ENCODE results near the gene ZDHHC14. TPM values are rescaled to one million over a fixed set of nuclear protein-coding genes. Genes with fewer than 3 reads are reported as not detected.

ZDHHC14 gene
- total RNA-seq, 4 donors from 2014 or later, result 7.1 to 11.4 (median 9.8) TPM

DNA sequence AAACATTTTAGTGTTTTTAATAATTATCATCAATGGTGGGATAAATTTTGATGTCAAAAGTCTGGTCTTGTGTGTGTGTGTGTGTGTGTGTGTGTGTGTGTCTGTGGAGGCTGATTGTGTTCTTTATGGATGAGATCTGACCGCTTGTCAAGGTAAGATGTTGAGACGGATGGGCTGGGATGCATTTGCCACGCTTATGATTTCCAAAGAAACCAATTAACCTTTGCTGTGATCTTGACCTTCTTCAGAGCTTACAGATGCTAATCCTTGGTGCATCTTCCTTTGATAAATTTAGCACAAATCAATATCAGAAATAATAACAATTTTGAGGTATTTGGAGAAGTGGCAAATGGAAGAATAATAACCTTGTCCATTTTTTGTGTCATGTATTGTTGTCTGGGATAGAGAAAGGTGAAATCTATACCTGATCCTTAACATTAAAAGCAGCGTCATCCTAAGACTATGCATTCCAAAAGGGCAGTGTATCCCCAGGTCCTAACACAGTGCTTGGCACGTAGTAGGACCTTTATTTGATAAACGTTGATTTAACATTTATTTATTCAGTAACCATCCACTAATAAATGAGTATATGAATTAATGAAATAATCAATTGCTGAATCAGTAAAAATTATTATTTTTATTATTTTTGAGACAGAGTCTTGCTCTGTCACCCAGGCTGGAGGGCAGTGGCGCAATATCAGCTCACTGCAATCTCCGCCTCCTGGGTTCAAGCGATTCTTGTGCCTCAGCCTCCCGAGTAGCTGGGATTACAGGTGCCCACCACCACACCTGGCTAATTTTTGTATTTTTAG lies 70.1 kb downstream of the ZDHHC14 start:
- H3K4me3 ChIP-seq, result no peak overlapping the region
- 86% methylated on average over 10 of the region's 10 CpGs for WGBS
- intact Hi-C loops (cut with DNase I), result no loop called here
- H3K36me3 ChIP-seq, result no peaks in the 10 kb centered on the region
- TF ChIP-seq POLR2AphosphoS5 (IDR thresholded peaks at IDR 0.05), result no peak
- TF ChIP-seq, protein P1, sequence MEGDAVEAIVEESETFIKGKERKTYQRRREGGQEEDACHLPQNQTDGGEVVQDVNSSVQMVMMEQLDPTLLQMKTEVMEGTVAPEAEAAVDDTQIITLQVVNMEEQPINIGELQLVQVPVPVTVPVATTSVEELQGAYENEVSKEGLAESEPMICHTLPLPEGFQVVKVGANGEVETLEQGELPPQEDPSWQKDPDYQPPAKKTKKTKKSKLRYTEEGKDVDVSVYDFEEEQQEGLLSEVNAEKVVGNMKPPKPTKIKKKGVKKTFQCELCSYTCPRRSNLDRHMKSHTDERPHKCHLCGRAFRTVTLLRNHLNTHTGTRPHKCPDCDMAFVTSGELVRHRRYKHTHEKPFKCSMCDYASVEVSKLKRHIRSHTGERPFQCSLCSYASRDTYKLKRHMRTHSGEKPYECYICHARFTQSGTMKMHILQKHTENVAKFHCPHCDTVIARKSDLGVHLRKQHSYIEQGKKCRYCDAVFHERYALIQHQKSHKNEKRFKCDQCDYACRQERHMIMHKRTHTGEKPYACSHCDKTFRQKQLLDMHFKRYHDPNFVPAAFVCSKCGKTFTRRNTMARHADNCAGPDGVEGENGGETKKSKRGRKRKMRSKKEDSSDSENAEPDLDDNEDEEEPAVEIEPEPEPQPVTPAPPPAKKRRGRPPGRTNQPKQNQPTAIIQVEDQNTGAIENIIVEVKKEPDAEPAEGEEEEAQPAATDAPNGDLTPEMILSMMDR (IDR thresholded peaks at IDR 0.05), result no peak
- no peak for TF ChIP-seq POLR2A (IDR thresholded peaks at IDR 0.05; ENCODE audit: low read depth)
- no peak for TF ChIP-seq EP300 (IDR thresholded peaks at IDR 0.05)
- no peak for DNase-seq (ENCODE audit: extremely low spot score)
- no peak overlapping the region for H3K27ac ChIP-seq (replicated peaks in 1 of 4)
- H3K27me3 ChIP-seq, result no peaks in the 10 kb centered on the region
- H3K4me1 ChIP-seq, result peaks cover 0 to 2% (median 0%) of the 10 kb centered on the region in 4 donors
- H3K9me3 ChIP-seq, result no peaks in the 10 kb centered on the region

DNA sequence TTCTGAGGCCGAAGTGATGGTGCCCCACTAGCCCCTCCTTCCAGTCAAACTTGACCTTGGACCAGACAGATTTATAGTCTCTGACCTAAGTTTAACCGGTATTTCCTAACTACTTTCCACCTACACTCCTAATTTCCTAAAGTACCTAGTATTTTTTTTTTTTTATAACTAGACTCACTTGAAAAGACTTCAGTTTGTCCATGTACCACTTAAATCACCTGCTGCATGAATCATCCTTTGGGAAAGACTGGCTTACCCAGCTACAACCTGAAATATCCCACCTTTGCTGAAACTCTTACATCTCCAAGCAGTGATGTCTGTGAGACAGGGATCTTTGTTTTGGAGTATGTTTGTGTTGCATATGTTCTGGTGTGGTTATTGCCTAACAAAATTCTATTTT lies 71.1 kb downstream of the ZDHHC14 start:
- no peak overlapping the region for H3K27ac ChIP-seq (replicated peaks in 1 of 4)
- TF ChIP-seq, protein P1 (IDR thresholded peaks at IDR 0.05), result no peak
- TF ChIP-seq EP300 (IDR thresholded peaks at IDR 0.05), result no peak
- TF ChIP-seq POLR2AphosphoS5 (IDR thresholded peaks at IDR 0.05), result no peak
- no peak for TF ChIP-seq POLR2A (IDR thresholded peaks at IDR 0.05; ENCODE audit: low read depth)
- no peak overlapping the region for H3K4me3 ChIP-seq
- no peaks in the 10 kb centered on the region for H3K27me3 ChIP-seq
- 87% methylated on average over 2 of the region's 2 CpGs for WGBS
- intact Hi-C loops (cut with DNase I), result no loop called here
- H3K36me3 ChIP-seq, result no peaks in the 10 kb centered on the region
- no peaks in the 10 kb centered on the region for H3K4me1 ChIP-seq
- DNase-seq (ENCODE audit: extremely low spot score), result no peak
- no peaks in the 10 kb centered on the region for H3K9me3 ChIP-seq

DNA sequence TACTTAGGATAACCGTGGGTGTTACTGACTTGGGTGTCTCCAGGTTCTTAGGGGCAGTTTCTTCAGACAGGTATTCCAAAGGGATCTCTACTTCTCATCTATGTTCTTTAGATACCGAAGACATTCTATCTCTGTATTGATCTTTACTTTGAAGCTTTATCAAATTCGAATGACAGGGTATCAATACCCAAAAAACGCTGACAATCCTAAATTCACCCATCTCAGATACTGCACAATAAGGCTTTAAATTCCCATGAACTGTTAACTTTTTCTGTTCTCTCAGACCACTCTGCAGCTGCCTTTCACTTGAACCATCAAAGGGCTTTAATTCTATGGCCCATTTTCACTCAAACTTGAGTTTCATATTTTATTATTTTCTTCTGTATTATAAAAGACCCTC lies 72.1 kb downstream of the ZDHHC14 start:
- no peak for DNase-seq (ENCODE audit: extremely low spot score)
- Histone ChIP-seq H3K9me3 (no peaks in the 10 kb centered on the region), H3K4me1 (no peaks in the 10 kb centered on the region), H3K27ac (replicated peaks in 1 of 4) (no peak overlapping the region), H3K4me3 (no peak overlapping the region), H3K36me3 (no peaks in the 10 kb centered on the region), H3K27me3 (no peaks in the 10 kb centered on the region)
- WGBS, result 73% methylated on average over 4 of the region's 4 CpGs
- TF ChIP-seq, protein P1 (IDR thresholded peaks at IDR 0.05), result no peak
- TF ChIP-seq POLR2AphosphoS5 (IDR thresholded peaks at IDR 0.05), result no peak
- no peak for TF ChIP-seq EP300 (IDR thresholded peaks at IDR 0.05)
- no peak for TF ChIP-seq POLR2A (IDR thresholded peaks at IDR 0.05; ENCODE audit: low read depth)
- intact Hi-C loops (cut with DNase I), result no loop called here

DNA sequence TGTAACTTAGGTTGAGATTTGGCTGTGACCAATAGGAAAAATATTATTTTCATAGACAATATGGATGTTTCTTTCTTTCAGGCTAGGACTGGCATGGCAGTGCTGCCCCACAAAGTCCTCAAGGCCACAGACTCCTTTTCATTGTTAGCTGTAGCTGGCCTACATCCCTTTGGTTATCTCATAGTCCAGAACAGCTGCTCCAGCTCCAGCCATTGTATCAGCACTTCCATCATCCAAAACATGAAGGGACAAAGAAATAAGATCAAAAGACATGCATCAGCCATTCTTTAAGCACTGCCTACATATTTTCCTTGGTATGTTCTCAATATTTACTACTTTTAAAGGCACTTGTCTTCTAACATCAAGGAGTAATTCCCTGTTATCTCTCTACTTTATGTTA lies 73.0 kb downstream of the ZDHHC14 start:
- intact Hi-C loops (cut with DNase I), result no loop called here
- Histone ChIP-seq H3K36me3 (no peaks in the 10 kb centered on the region), H3K27ac (replicated peaks in 1 of 4) (no peak overlapping the region), H3K4me1 (no peaks in the 10 kb centered on the region), H3K9me3 (no peaks in the 10 kb centered on the region), H3K4me3 (no peak overlapping the region), H3K27me3 (no peaks in the 10 kb centered on the region)
- no peak for TF ChIP-seq POLR2A (IDR thresholded peaks at IDR 0.05; ENCODE audit: low read depth)
- no peak for TF ChIP-seq POLR2AphosphoS5 (IDR thresholded peaks at IDR 0.05)
- TF ChIP-seq EP300 (IDR thresholded peaks at IDR 0.05), result no peak
- TF ChIP-seq, protein P1 (IDR thresholded peaks at IDR 0.05), result no peak
- DNase-seq (ENCODE audit: extremely low spot score), result no peak
